ENCODE data around the gene MAGEA11. TPM values are rescaled to one million over a fixed set of nuclear protein-coding genes. Genes with fewer than 3 reads are reported as not detected.
"Not testable (repeated sequence)": the region's sequence is repeated elsewhere in the genome, so short reads cannot be mapped to it uniquely, and the experiment has no call there.

The MAGEA11 gene
- total and polyA plus RNA-seq, 8 donors = not detected

DNA sequence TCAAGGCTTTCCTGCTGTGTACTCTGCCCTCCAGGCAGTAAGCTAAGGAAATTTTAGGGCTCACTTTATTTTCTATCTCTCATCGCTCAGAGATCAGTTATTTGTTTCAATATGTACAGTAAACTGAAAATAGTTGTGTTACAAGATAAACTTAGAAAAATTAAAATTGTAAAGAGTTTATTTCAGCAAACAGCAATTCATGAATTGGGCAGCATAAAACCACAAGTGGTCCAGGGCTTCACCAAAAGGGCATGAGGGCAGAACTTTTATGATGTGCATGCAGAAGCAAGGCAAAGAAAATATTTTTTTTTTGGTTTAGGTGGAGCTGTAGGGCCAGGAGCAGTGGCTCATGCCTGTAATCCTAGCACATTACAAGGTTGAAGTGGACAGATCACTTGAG lies 20.1 kb upstream of the MAGEA11 start:
- TF ChIP-seq CTCF (IDR thresholded peaks at IDR 0.05) = no peak
- intact Hi-C loops (cut with DNase I) = no loop called here
- no peak for ATAC-seq
- H3K36me3 ChIP-seq = no peaks in the 10 kb centered on the region
- no peaks in the 10 kb centered on the region for H3K4me1 ChIP-seq
- no peaks in the 10 kb centered on the region for H3K9me3 ChIP-seq
- no peak overlapping the region for H3K27ac ChIP-seq
- no peak overlapping the region for H3K4me3 ChIP-seq
- DNase-seq = no peak
- no peaks in the 10 kb centered on the region for H3K27me3 ChIP-seq

DNA sequence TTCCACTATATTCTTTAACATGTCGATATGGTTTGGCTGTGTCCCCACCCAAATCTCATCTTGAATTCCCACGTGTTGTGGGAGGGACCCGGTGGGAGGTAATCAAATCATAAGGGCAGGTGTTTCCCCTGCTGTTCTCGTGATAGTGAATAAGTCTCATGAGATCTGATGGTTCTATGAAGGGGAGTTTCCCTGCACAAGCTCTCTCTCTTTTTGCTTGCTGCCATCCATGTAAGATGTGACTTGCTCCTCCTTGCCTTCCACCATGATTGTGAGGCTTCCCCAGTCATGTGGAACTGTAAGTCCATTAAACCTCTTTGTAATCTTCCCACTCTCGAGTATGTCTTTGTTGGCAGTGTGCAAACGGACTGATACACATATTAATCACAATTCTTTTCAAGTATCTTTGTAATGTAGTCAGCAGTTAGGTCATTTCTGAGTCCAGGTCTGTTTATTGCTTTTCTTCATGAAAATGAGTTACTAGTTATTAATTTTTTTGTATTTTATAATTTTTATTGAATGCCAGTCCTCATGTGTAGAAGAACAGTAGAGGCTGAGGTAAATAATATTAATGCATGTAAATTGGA lies 19.1 kb upstream of the MAGEA11 start:
- H3K27me3 ChIP-seq; H3K27ac ChIP-seq; ATAC-seq; H3K9me3 ChIP-seq; DNase-seq; H3K4me3 ChIP-seq; H3K36me3 ChIP-seq; H3K4me1 ChIP-seq; intact Hi-C loops (cut with DNase I): not testable (repeated sequence)

GRCh38 chrX:149699761-149700160 lies 12.1 kb upstream of the MAGEA11 start:
- no peak for ATAC-seq
- Histone ChIP-seq H3K36me3 (no peaks in the 10 kb centered on the region), H3K27me3 (no peaks in the 10 kb centered on the region), H3K27ac (no peak overlapping the region), H3K9me3 (no peaks in the 10 kb centered on the region), H3K4me3 (no peak overlapping the region), H3K4me1 (no peaks in the 10 kb centered on the region)
- intact Hi-C loops (cut with DNase I) = no loop called here
- DNase-seq = no peak
- no peak for TF ChIP-seq CTCF (IDR thresholded peaks at IDR 0.05)

DNA sequence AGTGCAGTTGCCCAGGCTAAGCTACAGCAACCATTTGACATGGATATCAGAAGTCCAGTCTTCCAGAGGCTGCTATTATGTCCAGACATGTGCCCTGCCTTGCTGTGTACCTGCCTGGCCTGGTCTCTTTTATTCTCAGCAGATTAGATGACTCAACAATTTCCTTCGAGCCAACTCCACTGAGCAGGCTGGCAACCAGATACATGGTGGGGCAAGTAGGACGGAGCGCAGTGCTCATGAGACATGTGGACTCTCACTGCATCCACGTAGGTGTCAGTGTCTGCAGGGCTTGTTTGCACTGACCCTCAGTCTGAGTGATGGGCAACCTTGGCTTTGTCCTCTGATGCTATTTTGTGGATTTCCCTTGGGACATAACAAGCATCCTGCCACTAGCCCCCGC lies 7.2 kb upstream of the MAGEA11 start:
- TF ChIP-seq CTCF (IDR thresholded peaks at IDR 0.05) = no peak
- DNase-seq (no peak), ATAC-seq (no peak)
- no peak overlapping the region for H3K4me3 ChIP-seq
- intact Hi-C loops (cut with DNase I) = no loop called here
- H3K27me3 ChIP-seq = no peaks in the 10 kb centered on the region
- no peaks in the 10 kb centered on the region for H3K4me1 ChIP-seq
- no peak overlapping the region for H3K27ac ChIP-seq
- H3K9me3 ChIP-seq = no peaks in the 10 kb centered on the region
- H3K36me3 ChIP-seq = no peaks in the 10 kb centered on the region

GRCh38 chrX:149707147-149707901 lies 4.5 kb upstream of the MAGEA11 start:
- H3K9me3 ChIP-seq = no peaks in the 10 kb centered on the region
- TF ChIP-seq CTCF (IDR thresholded peaks at IDR 0.05) = no peak
- intact Hi-C loops (cut with DNase I) = no loop called here
- H3K27ac ChIP-seq = no peak overlapping the region
- ATAC-seq = no peak
- no peaks in the 10 kb centered on the region for H3K4me1 ChIP-seq
- no peaks in the 10 kb centered on the region for H3K27me3 ChIP-seq
- no peak overlapping the region for H3K4me3 ChIP-seq
- H3K36me3 ChIP-seq = no peaks in the 10 kb centered on the region
- no peak for DNase-seq
